OCI-LY7 (cell line): Measurements from ENCODE around the gene GORAB.

Source experiments
- CTCF ChIP-seq: fragments of 200-600 bp; sonication (generic); conservative IDR thresholded peaks from 2 replicates; pipeline ENCODE4 v1.5.1; 2014; ENCODE audit warnings: mild to moderate bottlenecking, antibody characterized with exemption, low read length, moderate library complexity, mixed read lengths
- EZH2phosphoT487 ChIP-seq: fragments of 200-600 bp; sonication (generic); IDR thresholded peaks from 2 replicates; pipeline ENCODE4 v1.6.1; 2018; ENCODE audit warnings: low read depth, borderline replicate concordance, mild to moderate bottlenecking, mixed run types, antibody characterized with exemption, low read length, moderate library complexity, mixed read lengths

GRCh38 chr1:170599033-170599432 is 67.1 kb downstream of the GORAB start:
- TF ChIP-seq CTCF = no peak
- TF ChIP-seq EZH2phosphoT487 = no peak
